WERI-Rb-1 (cell line): ENCODE results near the gene HDHD2.

ENCODE experiments used
- DNase-seq: peaks from one replicate; pipeline ENCODE4 v3.0.0-alpha.2; 2020
- H3K27ac ChIP-seq: fragments of 250-450 bp; sonication (Bioruptor Pico); 2 replicates; pipeline ENCODE4 v1.5.1; 2020; ENCODE audit warnings: mild to moderate bottlenecking, moderate library complexity
- H3K27me3 ChIP-seq: fragments of 250-450 bp; sonication (Bioruptor Pico); 2 replicates; pipeline ENCODE4 v1.5.1; 2021; ENCODE audit warnings: mild to moderate bottlenecking, low read depth, moderate library complexity; ENCODE audit not compliant: insufficient read depth, severe bottlenecking
- H3K36me3 ChIP-seq: fragments of 250-450 bp; sonication (Bioruptor Pico); 2 replicates; pipeline ENCODE4 v1.5.1; 2020; ENCODE audit warnings: mild to moderate bottlenecking, moderate library complexity
- H3K4me3 ChIP-seq: 2 replicates; pipeline ENCODE4 v1.5.1; 2011; ENCODE audit warnings: low read depth, mild to moderate bottlenecking, control low read depth, low read length
- H3K9me3 ChIP-seq: fragments of 250-450 bp; sonication (Bioruptor Pico); 2 replicates; pipeline ENCODE4 v1.5.1; 2021; ENCODE audit warnings: mild to moderate bottlenecking, moderate library complexity; ENCODE audit not compliant: severe bottlenecking
- CTCF ChIP-seq: IDR thresholded peaks from 2 replicates; pipeline ENCODE4 v1.5.1; 2011; ENCODE audit warnings: low read depth, mild to moderate bottlenecking, control low read depth, inconsistent platforms, low read length

HDHD2 gene

GRCh38 chr18:47141289-47141688, 9.0 kb downstream of the HDHD2 start:
- no peak for TF ChIP-seq CTCF
- Histone ChIP-seq H3K36me3 (peaks cover 6% of the 10 kb centered on the region), H3K27ac (no peak overlapping the region), H3K4me3 (no peak overlapping the region), H3K27me3 (no peaks in the 10 kb centered on the region), H3K9me3 (no peaks in the 10 kb centered on the region)
- DNase-seq = no peak

GRCh38 chr18:47121146-47121545, 29.2 kb downstream of the HDHD2 start:
- Histone ChIP-seq H3K27me3 (no peaks in the 10 kb centered on the region), H3K9me3 (no peaks in the 10 kb centered on the region), H3K36me3 (no peaks in the 10 kb centered on the region; the same call in none of the 2 replicates), H3K4me3 (no peak overlapping the region), H3K27ac (no peak overlapping the region)
- TF ChIP-seq CTCF = no peak
- DNase-seq = no peak

DNA sequence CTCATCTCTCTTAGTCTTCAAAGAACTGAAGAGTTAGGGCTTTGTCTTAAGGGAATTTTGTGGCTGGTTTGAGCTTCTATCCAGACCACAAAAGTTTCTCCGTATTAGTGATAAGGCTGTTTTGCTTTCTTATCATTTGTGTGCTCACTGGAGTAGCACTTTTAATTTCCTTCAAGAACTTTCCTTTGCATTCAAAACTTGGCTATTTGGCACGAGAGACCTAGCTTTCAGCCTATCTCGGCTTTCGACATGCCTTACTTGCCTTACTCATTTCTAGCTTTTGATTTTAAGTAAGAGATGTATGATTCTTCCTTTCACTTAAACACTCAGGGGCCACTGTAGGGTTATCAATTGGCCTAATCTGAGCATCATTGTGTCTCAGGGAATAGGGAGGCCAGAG, 29.9 kb downstream of the HDHD2 start:
- H3K27me3 ChIP-seq = no peaks in the 10 kb centered on the region
- H3K36me3 ChIP-seq = no peaks in the 10 kb centered on the region; the same call in none of the 2 replicates
- H3K27ac ChIP-seq = no peak overlapping the region
- no peaks in the 10 kb centered on the region for H3K9me3 ChIP-seq
- H3K4me3 ChIP-seq = no peak overlapping the region
- no peak for TF ChIP-seq CTCF
- DNase-seq = no peak

DNA sequence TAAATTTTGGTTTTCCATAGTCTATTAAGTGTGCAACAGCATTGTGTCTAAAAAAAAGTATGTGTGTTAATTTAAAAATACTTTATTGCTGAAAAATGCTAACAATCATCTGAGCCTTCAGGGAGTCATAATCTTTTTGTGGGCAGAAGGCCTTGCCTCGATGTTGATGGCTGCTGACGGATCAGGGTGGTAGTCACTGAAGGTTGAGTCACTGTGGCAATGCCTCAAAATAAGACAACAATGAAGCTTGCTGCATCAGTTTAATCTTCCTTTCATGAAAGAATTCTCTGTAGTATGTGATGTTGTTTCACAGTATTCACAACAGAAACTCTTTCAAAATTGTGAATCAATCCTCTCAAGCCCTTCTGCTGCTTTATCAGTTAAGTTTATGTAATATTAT, 31.3 kb downstream of the HDHD2 start:
- no peak for DNase-seq
- no peaks in the 10 kb centered on the region for H3K9me3 ChIP-seq
- H3K36me3 ChIP-seq = peaks cover 4% of the 10 kb centered on the region
- no peak overlapping the region for H3K27ac ChIP-seq
- no peaks in the 10 kb centered on the region for H3K27me3 ChIP-seq
- no peak overlapping the region for H3K4me3 ChIP-seq
- no peak for TF ChIP-seq CTCF

DNA sequence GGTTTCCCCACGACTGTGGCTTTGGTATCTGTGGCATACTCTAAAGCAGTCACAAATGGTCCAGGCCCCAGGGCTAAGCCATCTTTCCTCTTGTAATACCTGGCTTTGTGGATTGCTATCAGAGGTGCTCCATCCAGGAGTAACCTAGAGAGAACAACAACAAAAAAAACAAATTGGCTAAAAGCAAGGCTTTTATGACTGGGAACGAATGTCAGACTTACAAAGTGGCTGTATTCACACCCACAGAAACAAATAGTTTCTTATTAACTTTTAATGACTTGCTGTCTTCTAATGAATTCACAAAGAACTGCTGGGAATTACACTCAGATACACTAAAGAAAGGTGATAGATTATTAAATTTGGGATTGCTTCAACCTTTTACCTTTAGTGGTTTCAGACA, 35.1 kb downstream of the HDHD2 start:
- TF ChIP-seq CTCF = no peak
- no peak for DNase-seq
- peaks cover 28% of the 10 kb centered on the region for H3K36me3 ChIP-seq
- no peak overlapping the region for H3K4me3 ChIP-seq
- no peaks in the 10 kb centered on the region for H3K27me3 ChIP-seq
- no peak overlapping the region for H3K27ac ChIP-seq
- H3K9me3 ChIP-seq = no peaks in the 10 kb centered on the region

- peaks cover 29% of the 10 kb centered on the region for H3K36me3 ChIP-seq
- no peak for TF ChIP-seq CTCF
Measured at GRCh38 chr18:47113796-47114540, 36.3 kb downstream of the HDHD2 start.

More at GRCh38 chr18:47113796-47114540, 36.3 kb downstream of the HDHD2 start:
- Histone ChIP-seq H3K9me3 (no peaks in the 10 kb centered on the region), H3K4me3 (no peak overlapping the region), H3K27ac (no peak overlapping the region), H3K27me3 (no peaks in the 10 kb centered on the region)
- no peak for DNase-seq
